ENCODE results near the gene FLOT2.
A peak's percentile ranks its signal among the peaks of the same experiment; 100 is the strongest.

FLOT2 gene

DNA sequence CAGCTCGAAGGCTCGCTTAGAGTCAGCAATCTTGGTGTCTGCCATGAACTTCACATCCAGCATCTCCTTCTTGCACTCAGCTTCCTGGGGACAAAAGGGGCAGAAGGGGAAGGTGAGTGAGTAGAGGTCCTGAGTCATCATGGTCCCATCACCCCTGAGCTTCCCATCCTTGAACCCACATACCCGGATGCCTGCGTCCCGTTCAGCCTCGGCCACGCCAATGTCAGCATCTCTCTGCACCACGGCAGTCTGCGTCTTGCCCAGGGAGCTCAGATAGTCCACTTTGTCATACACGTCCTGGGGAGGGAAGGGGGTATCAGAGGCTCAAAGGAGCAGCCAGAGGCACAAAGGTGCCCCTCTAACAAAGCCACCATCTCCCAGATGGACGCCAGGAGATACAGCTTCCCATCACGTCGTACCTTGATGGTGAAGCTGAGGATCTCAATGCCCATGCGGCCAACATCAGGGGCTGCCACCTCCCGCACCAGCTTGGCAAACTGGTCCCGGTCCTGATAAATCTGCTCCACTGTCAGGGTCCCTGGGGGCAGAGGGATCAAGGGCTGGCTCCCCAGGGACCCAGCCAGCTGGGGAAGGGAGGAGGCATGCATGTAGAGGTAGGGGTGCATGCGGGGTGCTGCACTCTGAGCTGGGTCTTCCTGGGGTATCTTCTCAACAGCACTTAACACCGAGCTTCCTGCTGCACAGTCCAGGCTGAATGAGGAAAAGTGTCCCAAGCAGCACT lies 15.2 kb downstream of the FLOT2 start:
- Histone ChIP-seq H3K27ac (no peak overlapping the region), H3K36me3 (replicated peaks) (peaks cover 25% of the 10 kb centered on the region)

DNA sequence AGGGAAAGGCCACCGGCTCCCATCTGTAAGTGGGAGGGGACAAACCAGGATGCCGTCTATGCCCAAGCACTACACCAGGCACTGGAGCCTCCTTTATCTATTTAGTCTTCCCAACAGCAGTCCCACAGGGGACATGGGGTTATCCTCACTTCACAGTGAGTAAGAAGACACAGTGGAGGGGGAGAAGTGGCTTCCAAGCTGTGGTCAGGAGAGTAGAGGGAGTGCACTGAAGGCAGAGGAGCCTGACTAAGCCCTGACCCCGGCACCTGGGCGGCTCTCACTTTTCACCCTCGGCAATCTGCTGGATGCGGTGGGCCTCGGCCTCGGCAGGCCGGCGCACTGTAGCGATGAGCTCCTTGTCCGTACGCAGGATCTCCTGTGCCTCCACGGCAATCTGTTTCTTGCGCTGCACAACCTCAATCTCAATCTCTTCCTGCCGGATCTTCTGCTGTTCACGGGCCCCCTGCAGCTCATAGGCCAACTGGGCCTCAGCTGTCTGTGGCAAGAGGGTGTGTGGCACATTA lies 15.9 kb downstream of the FLOT2 start:
- TF ChIP-seq, protein P1, sequence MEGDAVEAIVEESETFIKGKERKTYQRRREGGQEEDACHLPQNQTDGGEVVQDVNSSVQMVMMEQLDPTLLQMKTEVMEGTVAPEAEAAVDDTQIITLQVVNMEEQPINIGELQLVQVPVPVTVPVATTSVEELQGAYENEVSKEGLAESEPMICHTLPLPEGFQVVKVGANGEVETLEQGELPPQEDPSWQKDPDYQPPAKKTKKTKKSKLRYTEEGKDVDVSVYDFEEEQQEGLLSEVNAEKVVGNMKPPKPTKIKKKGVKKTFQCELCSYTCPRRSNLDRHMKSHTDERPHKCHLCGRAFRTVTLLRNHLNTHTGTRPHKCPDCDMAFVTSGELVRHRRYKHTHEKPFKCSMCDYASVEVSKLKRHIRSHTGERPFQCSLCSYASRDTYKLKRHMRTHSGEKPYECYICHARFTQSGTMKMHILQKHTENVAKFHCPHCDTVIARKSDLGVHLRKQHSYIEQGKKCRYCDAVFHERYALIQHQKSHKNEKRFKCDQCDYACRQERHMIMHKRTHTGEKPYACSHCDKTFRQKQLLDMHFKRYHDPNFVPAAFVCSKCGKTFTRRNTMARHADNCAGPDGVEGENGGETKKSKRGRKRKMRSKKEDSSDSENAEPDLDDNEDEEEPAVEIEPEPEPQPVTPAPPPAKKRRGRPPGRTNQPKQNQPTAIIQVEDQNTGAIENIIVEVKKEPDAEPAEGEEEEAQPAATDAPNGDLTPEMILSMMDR (IDR thresholded peaks at IDR 0.05; ENCODE audit: low read depth, low read length, missing control alignments) = no peak
- no peak for DNase-seq
- Histone ChIP-seq H3K4me3 (ENCODE audit: low read depth, low read length) (no peak overlapping the region), H3K36me3 (replicated peaks) (peaks cover 25% of the 10 kb centered on the region), H3K27ac (no peak overlapping the region), H3K27me3 (replicated peaks) (no peaks in the 10 kb centered on the region)
- in situ Hi-C loops (cut with HindIII; ENCODE audit: low pct_ligation_motif_present, low sequenced_read_pairs) = no loop called here

More for the DNA sequence above, 15.2 kb downstream of the FLOT2 start:
- TF ChIP-seq, protein P1 (IDR thresholded peaks at IDR 0.05; ENCODE audit: low read depth, low read length, missing control alignments) = no peak
- H3K27me3 ChIP-seq (replicated peaks) = no peaks in the 10 kb centered on the region
- no peak overlapping the region for H3K4me3 ChIP-seq (ENCODE audit: low read depth, low read length)
- no peak for DNase-seq
- in situ Hi-C loops (cut with HindIII; ENCODE audit: low pct_ligation_motif_present, low sequenced_read_pairs) = no loop called here

DNA sequence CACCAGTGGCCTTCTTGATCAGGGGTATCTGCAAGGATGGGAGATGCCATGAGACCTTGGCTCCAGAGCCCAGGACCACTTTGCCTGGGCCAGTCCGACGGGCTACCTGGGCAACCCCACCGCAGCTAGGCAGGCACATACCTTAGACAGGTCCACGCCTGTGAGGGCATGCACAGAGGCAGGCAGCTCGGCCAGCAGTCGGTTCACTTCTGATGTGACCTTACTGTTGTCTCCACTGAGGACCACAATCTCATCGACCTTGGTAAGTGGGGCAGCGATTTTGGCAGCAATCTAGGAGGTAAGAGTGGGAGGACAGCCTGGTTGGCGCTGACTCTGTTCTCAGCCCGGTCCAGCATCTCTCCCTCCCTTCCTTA lies 17.0 kb downstream of the FLOT2 start:
- in situ Hi-C loops (cut with HindIII; ENCODE audit: low pct_ligation_motif_present, low sequenced_read_pairs) = no loop called here
- H3K36me3 ChIP-seq (replicated peaks) = peaks cover 25% of the 10 kb centered on the region
- H3K4me3 ChIP-seq (ENCODE audit: low read depth, low read length) = no peak overlapping the region
- DNase-seq = no peak
- no peaks in the 10 kb centered on the region for H3K27me3 ChIP-seq (replicated peaks)
- no peak overlapping the region for H3K27ac ChIP-seq
- TF ChIP-seq, protein P1 (IDR thresholded peaks at IDR 0.05; ENCODE audit: low read depth, low read length, missing control alignments) = no peak

DNA sequence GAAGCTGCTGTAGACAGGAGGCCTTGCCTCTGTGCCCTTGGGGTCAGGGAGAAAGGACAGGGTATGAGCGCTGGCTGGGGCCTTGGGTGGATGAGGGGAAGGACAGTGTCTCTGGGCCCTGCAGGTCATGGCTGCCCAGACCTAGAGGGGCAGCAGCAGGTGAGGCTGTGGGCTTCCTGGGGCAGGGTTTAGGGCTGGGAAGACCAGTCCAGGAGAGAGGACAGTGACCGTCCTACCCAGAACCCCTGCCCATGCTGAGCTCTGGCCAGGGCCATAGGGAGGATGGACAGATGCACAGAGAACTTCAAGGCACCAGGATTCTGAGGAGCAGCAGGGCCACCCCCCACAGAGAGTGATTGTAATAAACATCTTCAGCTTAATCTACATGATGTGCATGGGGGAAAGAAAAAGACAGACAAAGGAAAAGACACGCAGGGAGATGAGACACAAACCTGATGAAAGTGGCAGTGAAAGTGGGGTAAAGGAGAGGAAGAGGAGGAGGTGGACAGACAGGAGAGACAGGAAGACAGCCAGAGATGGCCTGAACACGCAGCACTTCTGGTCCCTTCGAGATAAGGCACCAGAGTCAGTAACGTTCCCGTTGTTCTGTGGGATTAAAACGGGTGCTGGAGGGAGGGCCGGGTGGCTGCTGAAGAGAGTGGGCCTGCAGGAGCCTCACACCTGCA lies 17.5 kb downstream of the FLOT2 start:
- no peaks in the 10 kb centered on the region for H3K27me3 ChIP-seq (replicated peaks)
- H3K27ac ChIP-seq = no peak overlapping the region
- TF ChIP-seq, protein P1 (IDR thresholded peaks at IDR 0.05; ENCODE audit: low read depth, low read length, missing control alignments) = no peak
- H3K36me3 ChIP-seq (replicated peaks) = peaks cover 22% of the 10 kb centered on the region
- H3K4me3 ChIP-seq (ENCODE audit: low read depth, low read length) = no peak overlapping the region
- in situ Hi-C loops (cut with HindIII; ENCODE audit: low pct_ligation_motif_present, low sequenced_read_pairs) = no loop called here
- no peak for DNase-seq

DNA sequence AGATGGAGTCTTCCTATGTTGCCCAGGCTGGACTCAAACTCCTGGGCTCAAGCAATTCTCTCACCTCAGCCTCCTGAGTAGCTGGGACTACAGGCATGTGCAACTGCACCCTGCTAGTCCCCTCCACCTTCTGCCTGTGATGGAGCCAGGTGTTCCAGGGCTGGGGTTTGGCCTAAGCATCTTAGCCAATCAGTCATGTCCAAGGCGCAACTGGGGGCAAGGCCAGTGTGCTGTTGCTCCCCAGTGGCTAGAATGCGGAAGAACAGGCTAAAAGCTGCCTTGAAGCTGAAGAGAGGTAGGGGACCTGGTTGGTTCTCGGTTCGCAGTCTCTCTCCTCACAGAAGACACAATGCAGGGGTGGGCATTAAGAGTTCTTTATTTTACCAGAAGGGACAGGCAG lies 18.6 kb downstream of the FLOT2 start:
- DNase-seq = peak; percentile 38
- TF ChIP-seq, protein P1 (IDR thresholded peaks at IDR 0.05; ENCODE audit: low read depth, low read length, missing control alignments) = peak; percentile 76
- no peak overlapping the region for H3K4me3 ChIP-seq (ENCODE audit: low read depth, low read length)
- H3K36me3 ChIP-seq (replicated peaks) = peaks cover 22% of the 10 kb centered on the region
- no peaks in the 10 kb centered on the region for H3K27me3 ChIP-seq (replicated peaks)
- no peak overlapping the region for H3K27ac ChIP-seq
- in situ Hi-C loops (cut with HindIII; ENCODE audit: low pct_ligation_motif_present, low sequenced_read_pairs) = no loop called here
